Liver (tissue), 9 donors: ENCODE results near the gene AUP1. TPM values are rescaled to one million over a fixed set of nuclear protein-coding genes. Genes with fewer than 3 reads are reported as not detected.

Experiments
- DNase-seq: peaks from one replicate; pipeline ENCODE4 v3.0.0-alpha.2; 2017; ENCODE audit warnings: low spot score
- H3K27ac ChIP-seq, 2 donors: one replicate each; pipeline ENCODE4 v1.7.0; 2013; ENCODE audit warnings: inconsistent platforms in 2 of 2, low read length in 2 of 2, control low read depth in 1 of 2, low read depth in 1 of 2, mild to moderate bottlenecking in 1 of 2
- H3K27me3 ChIP-seq, 4 donors: one replicate each; pipeline versions ENCODE4 v1.6.1 to v1.7.0; 2013; ENCODE audit warnings: low read length in 3 of 4, inconsistent platforms in 1 of 4, mild to moderate bottlenecking in 1 of 4, moderate library complexity in 1 of 4; ENCODE audit not compliant: control insufficient read depth in 4 of 4, insufficient read depth in 4 of 4
- H3K36me3 ChIP-seq, 4 donors: one replicate each; pipeline versions ENCODE4 v1.6.1 to v1.7.0; 2013; ENCODE audit warnings: low read length in 3 of 4, mild to moderate bottlenecking in 3 of 4, low read depth in 1 of 4, moderate library complexity in 1 of 4; ENCODE audit not compliant: control insufficient read depth in 4 of 4, insufficient read depth in 3 of 4
- H3K4me1 ChIP-seq, 4 donors: one replicate each; pipeline versions ENCODE4 v1.6.1 to v1.7.0; 2013; ENCODE audit warnings: low read length in 3 of 4, mild to moderate bottlenecking in 3 of 4, moderate library complexity in 1 of 4; ENCODE audit not compliant: control insufficient read depth in 4 of 4, insufficient read depth in 4 of 4
- H3K4me3 ChIP-seq, 3 donors: one replicate each; pipeline versions ENCODE4 v1.6.1 to v1.7.0; 2013; ENCODE audit warnings: low read length in 3 of 3, control low read depth in 1 of 3, low read depth in 1 of 3, mild to moderate bottlenecking in 1 of 3
- H3K9ac ChIP-seq, 2 donors: one replicate each; pipeline ENCODE4 v1.7.0; 2013; ENCODE audit warnings: low read length in 2 of 2, mild to moderate bottlenecking in 2 of 2, moderate library complexity in 2 of 2, control low read depth in 1 of 2, low read depth in 1 of 2
- H3K9me3 ChIP-seq, 4 donors: one replicate each; pipeline versions ENCODE4 v1.6.1 to v1.7.0; 2013; ENCODE audit warnings: low read length in 3 of 4; ENCODE audit not compliant: control insufficient read depth in 4 of 4
- ATF3 ChIP-seq: IDR thresholded peaks from 2 replicates; pipeline ENCODE4 v1.6.1; 2016; ENCODE audit warnings: antibody characterized with exemption
- CTCF ChIP-seq: fragments of 150-350 bp; IDR thresholded peaks from 2 replicates; pipeline ENCODE4 v1.5.1; 2017; ENCODE audit warnings: improper control_type of control experiment, low read depth, low read length; ENCODE audit not compliant: missing input control
- EGR1 ChIP-seq, 2 donors: IDR thresholded peaks; 2 replicates each; pipeline ENCODE4 v1.6.1; 2016 to 2018; ENCODE audit warnings: antibody characterized with exemption in 2 of 2, low read depth in 2 of 2
- FOXA2 ChIP-seq: IDR thresholded peaks from 2 replicates; pipeline ENCODE4 v1.6.1; 2016; ENCODE audit warnings: antibody characterized with exemption
- GABPA ChIP-seq, 2 donors: IDR thresholded peaks in 1 of 2; conservative IDR thresholded peaks in 1 of 2; 2 replicates each; pipeline ENCODE4 v1.6.1; 2016; ENCODE audit warnings: antibody characterized with exemption in 2 of 2, mild to moderate bottlenecking in 1 of 2, moderate library complexity in 1 of 2
- HNF4A ChIP-seq, 2 donors: conservative IDR thresholded peaks; 2 replicates each; pipeline ENCODE4 v1.6.1; 2016; ENCODE audit warnings: antibody characterized with exemption in 2 of 2, mild to moderate bottlenecking in 2 of 2
- HNF4G ChIP-seq: IDR thresholded peaks from 2 replicates; pipeline ENCODE4 v1.6.1; 2016; ENCODE audit warnings: antibody characterized with exemption
- JUND ChIP-seq, 2 donors: IDR thresholded peaks; 2 replicates each; pipeline ENCODE4 v1.6.1; 2016; ENCODE audit warnings: antibody characterized with exemption in 2 of 2
- MAX ChIP-seq: IDR thresholded peaks from 2 replicates; pipeline ENCODE4 v1.6.1; 2016; ENCODE audit warnings: antibody characterized with exemption
- RAD21 ChIP-seq, 2 donors: IDR thresholded peaks; 2 replicates each; pipeline ENCODE4 v1.6.1; 2016; ENCODE audit warnings: antibody characterized with exemption in 2 of 2, mild to moderate bottlenecking in 2 of 2
- RXRA ChIP-seq, 2 donors: IDR thresholded peaks; 2 replicates each; pipeline ENCODE4 v1.6.1; 2017 to 2018; ENCODE audit warnings: antibody characterized with exemption in 2 of 2, mild to moderate bottlenecking in 1 of 2
- TAF1 ChIP-seq: conservative IDR thresholded peaks from 2 replicates; pipeline ENCODE4 v1.6.1; 2016; ENCODE audit warnings: antibody characterized with exemption, mild to moderate bottlenecking
- YY1 ChIP-seq: IDR thresholded peaks from 2 replicates; pipeline ENCODE4 v1.6.1; 2016; ENCODE audit warnings: antibody characterized with exemption, mild to moderate bottlenecking
- ZBTB33 ChIP-seq: IDR thresholded peaks from 2 replicates; pipeline ENCODE4 v1.6.1; 2016; ENCODE audit warnings: antibody characterized with exemption
- WGBS: extraction: QIAGEN DNeasy Blood & Tissue Kit; methylation state at CpG from one replicate; pipeline ENCODE4 v1.1.7; 2013; 5-methylcytosine and 5-hydroxymethylcytosine counted together
- polyA plus RNA-seq, 2 donors: library from polyadenylated mRNA; stranded (reverse) in 1 of 2; unstranded in 1 of 2; fragments of 200-250 nt in 1 of 2; fragments of >200 nt in 1 of 2; fragmentation: Nextera tagmentation in 1 of 2; extraction: Ambion mirVana in 1 of 2; gene quantifications; one replicate each; pipeline versions ENCODE4 v1.2.1 to v1.2.3, GENCODE V29; 2013 to 2015
- total RNA-seq, 2 donors: library from RNA; depleted of rRNA; stranded (reverse); fragments of >200 nt; gene quantifications; one replicate each; pipeline ENCODE4 v1.2.3, GENCODE V29; 2014
- TF ChIP-seq, protein P1 (sequence below): IDR thresholded peaks from 2 replicates; pipeline ENCODE4 v1.6.1; 2016; ENCODE audit warnings: antibody characterized with exemption, mild to moderate bottlenecking
- donor health status: healthy.
- donor health status: healthy.
- donor health status: healthy.
- donor health status: healthy.
- donor health status: healthy.

The AUP1 gene
- total and polyA plus RNA-seq, 4 donors: 62.6 to 126 (median 109) TPM

- DNase-seq: no peak
- H3K9ac ChIP-seq: no peak overlapping the region
Measured at GRCh38 chr2:74535440-74535965, 6.0 kb upstream of the AUP1 start.

DNA sequence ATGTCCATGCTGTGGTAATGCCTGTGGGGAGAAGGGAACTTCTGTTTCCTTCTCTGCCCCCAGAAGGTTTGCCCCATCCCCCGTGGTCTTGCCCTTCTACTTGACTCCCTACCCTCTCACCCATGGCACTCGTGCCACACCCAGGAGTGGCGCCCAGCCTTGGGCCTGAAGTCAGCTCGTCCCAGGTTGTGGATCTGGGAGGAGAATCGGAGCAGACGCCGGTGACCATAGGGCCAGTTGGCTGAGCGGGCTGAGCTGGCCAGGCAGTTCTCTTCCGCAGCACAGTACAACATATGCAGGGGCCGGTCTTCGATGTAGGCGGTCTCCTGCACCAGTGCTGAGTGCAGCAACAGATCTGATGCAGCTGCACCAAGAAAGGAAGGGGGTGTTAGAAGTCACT lies 4.9 kb upstream of the AUP1 start:
- no peak for DNase-seq
- H3K9ac ChIP-seq: no peak overlapping the region
- H3K4me1 ChIP-seq: peaks cover 2 to 10% (median 7%) of the 10 kb centered on the region in 4 donors
- H3K36me3 ChIP-seq: peaks cover 0 to 6% (median 0%) of the 10 kb centered on the region in 4 donors
- no peak overlapping the region for H3K27ac ChIP-seq
- H3K9me3 ChIP-seq: no peaks in the 10 kb centered on the region
- H3K4me3 ChIP-seq: no peak overlapping the region
- no peaks in the 10 kb centered on the region for H3K27me3 ChIP-seq
- 85% methylated on average over 12 of the region's 12 CpGs for WGBS
- TF ChIP-seq EGR1 (IDR thresholded peaks at IDR 0.05; ENCODE audit: low read depth in 2 of 2): no peak
- TF ChIP-seq MAX: no peak
- TF ChIP-seq, protein P1, sequence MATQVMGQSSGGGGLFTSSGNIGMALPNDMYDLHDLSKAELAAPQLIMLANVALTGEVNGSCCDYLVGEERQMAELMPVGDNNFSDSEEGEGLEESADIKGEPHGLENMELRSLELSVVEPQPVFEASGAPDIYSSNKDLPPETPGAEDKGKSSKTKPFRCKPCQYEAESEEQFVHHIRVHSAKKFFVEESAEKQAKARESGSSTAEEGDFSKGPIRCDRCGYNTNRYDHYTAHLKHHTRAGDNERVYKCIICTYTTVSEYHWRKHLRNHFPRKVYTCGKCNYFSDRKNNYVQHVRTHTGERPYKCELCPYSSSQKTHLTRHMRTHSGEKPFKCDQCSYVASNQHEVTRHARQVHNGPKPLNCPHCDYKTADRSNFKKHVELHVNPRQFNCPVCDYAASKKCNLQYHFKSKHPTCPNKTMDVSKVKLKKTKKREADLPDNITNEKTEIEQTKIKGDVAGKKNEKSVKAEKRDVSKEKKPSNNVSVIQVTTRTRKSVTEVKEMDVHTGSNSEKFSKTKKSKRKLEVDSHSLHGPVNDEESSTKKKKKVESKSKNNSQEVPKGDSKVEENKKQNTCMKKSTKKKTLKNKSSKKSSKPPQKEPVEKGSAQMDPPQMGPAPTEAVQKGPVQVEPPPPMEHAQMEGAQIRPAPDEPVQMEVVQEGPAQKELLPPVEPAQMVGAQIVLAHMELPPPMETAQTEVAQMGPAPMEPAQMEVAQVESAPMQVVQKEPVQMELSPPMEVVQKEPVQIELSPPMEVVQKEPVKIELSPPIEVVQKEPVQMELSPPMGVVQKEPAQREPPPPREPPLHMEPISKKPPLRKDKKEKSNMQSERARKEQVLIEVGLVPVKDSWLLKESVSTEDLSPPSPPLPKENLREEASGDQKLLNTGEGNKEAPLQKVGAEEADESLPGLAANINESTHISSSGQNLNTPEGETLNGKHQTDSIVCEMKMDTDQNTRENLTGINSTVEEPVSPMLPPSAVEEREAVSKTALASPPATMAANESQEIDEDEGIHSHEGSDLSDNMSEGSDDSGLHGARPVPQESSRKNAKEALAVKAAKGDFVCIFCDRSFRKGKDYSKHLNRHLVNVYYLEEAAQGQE: no peak
- TF ChIP-seq HNF4G: no peak
- TF ChIP-seq JUND (IDR thresholded peaks at IDR 0.05): no peak
- TF ChIP-seq CTCF: no peak
- TF ChIP-seq YY1: no peak

More at GRCh38 chr2:74535440-74535965, 6.0 kb upstream of the AUP1 start:
- 89% methylated on average over 10 of the region's 10 CpGs for WGBS
- H3K9me3 ChIP-seq: no peaks in the 10 kb centered on the region
- H3K4me3 ChIP-seq: no peak overlapping the region
- H3K4me1 ChIP-seq: peaks cover 2 to 8% (median 7%) of the 10 kb centered on the region in 4 donors
- H3K27ac ChIP-seq: no peak overlapping the region
- no peaks in the 10 kb centered on the region for H3K27me3 ChIP-seq
- peaks cover 0 to 6% (median 0%) of the 10 kb centered on the region in 4 donors for H3K36me3 ChIP-seq
- TF ChIP-seq FOXA2: no peak
- no peak for TF ChIP-seq HNF4G
- no peak for TF ChIP-seq GABPA (IDR thresholded peaks at IDR 0.05 in 1 of 2, conservative IDR thresholded peaks at IDR 0.05 in 1 of 2)
- TF ChIP-seq EGR1 (IDR thresholded peaks at IDR 0.05; ENCODE audit: low read depth in 2 of 2): no peak
- TF ChIP-seq ZBTB33: no peak
- TF ChIP-seq RXRA (IDR thresholded peaks at IDR 0.05): no peak
- TF ChIP-seq RAD21 (IDR thresholded peaks at IDR 0.05): no peak
- TF ChIP-seq CTCF: no peak
- TF ChIP-seq HNF4A (conservative IDR thresholded peaks at IDR 0.05): no peak
- TF ChIP-seq YY1: no peak
- TF ChIP-seq TAF1: no peak
- TF ChIP-seq MAX: no peak
- no peak for TF ChIP-seq JUND (IDR thresholded peaks at IDR 0.05)
- no peak for TF ChIP-seq ATF3
